Adrenal gland (tissue), 19 donors: Measurements from ENCODE around the gene KCNC2. TPM values are rescaled to one million over a fixed set of nuclear protein-coding genes. Genes with fewer than 3 reads are reported as not detected.

Experiments used
- DNase-seq, 7 donors: peaks; one replicate each; pipeline ENCODE4 v3.0.0-alpha.2; 2019 to 2020
- H3K27ac ChIP-seq, 5 donors: fragments of 200-600 bp; sonication (generic) in 4 of 5; 1 replicate in 3 of 5; 2 replicates in 2 of 5; pipeline versions ENCODE4 v1.5.1 to v1.8.0; 2016 to 2020; ENCODE audit warnings: mild to moderate bottlenecking in 1 of 5
- H3K27me3 ChIP-seq: fragments of 200-600 bp; 2 replicates; pipeline ENCODE4 v1.8.0; 2021
- H3K36me3 ChIP-seq, 2 donors: fragments of 200-600 bp; replicated peaks in 1 of 2; 1 replicate in 1 of 2; 2 replicates in 1 of 2; pipeline versions ENCODE4 v1.5.1 to v1.8.0; 2018 to 2022
- H3K4me1 ChIP-seq, 2 donors: fragments of 200-600 bp; replicated peaks in 1 of 2; 1 replicate in 1 of 2; 2 replicates in 1 of 2; pipeline versions ENCODE4 v1.5.1 to v1.8.0; 2018 to 2021
- H3K4me3 ChIP-seq, 4 donors: fragments of 200-600 bp; sonication (generic) in 3 of 4; one replicate each; pipeline ENCODE4 v1.5.1; 2016 to 2018
- H3K9me3 ChIP-seq, 3 donors: fragments of 200-600 bp; sonication (generic) in 1 of 3; replicated peaks in 1 of 3; 1 replicate in 2 of 3; 2 replicates in 1 of 3; pipeline versions ENCODE4 v1.5.1 to v1.8.0; 2016 to 2021
- CTCF ChIP-seq, 6 experiments: fragments of 450-650 bp in 4 of 6; fragments of 200-600 bp in 2 of 6; sonication (generic) in 1 of 6; IDR thresholded peaks; 1 replicate in 5 of 6; 2 replicates in 1 of 6; pipeline versions ENCODE4 v1.5.1 to v1.8.0; 2016 to 2021; ENCODE audit warnings: antibody characterized with exemption in 6 of 6, mild to moderate bottlenecking in 2 of 6, moderate library complexity in 1 of 6
- POLR2A ChIP-seq, 2 donors: fragments of 450-650 bp; IDR thresholded peaks; one replicate each; pipeline ENCODE4 v1.6.1; 2017; ENCODE audit warnings: antibody characterized with exemption in 2 of 2, mild to moderate bottlenecking in 2 of 2, moderate library complexity in 1 of 2
- WGBS, 4 donors: extraction: QIAGEN DNeasy Blood & Tissue Kit in 2 of 4; methylation state at CpG; one replicate each; pipeline versions ENCODE4 v1.1.5 to v1.1.7; 2013 to 2017; 5-methylcytosine and 5-hydroxymethylcytosine counted together
- intact Hi-C, 2 donors: fragments of 100-400 bp; cut with DNase I; formaldehyde crosslinking; loops; one replicate each; pipeline versions ENCODE4 v1.14.1 to v1.15.0; 2022 to 2023
- long read RNA-seq, 10 donors: library from polyadenylated mRNA in 3 of 10; unstranded in 2 of 10; stranded (forward) in 1 of 10; transcript quantifications; one replicate each; pipeline ENCODE4 v2.0.0 and lab custom pipeline, GENCODE V29; 2021 to 2026
- polyA plus RNA-seq, 3 donors: library from polyadenylated mRNA; stranded (reverse); fragments of 200-250 nt in 2 of 3; fragments of 350-450 nt in 1 of 3; fragmentation: Illumina TruSeq in 1 of 3; extraction: RNeasy Lipid Tissue Mini Kit (QIAGEN cat#74804) in 1 of 3; gene quantifications; one replicate each; pipeline ENCODE4 v1.2.3, GENCODE V29; 2013 to 2014
- total RNA-seq, 9 donors: library from RNA; depleted of rRNA in 4 of 9; stranded (reverse); fragments of >200 nt in 4 of 9; fragments of 120-200 nt in 1 of 9; fragmentation: NEBNext Ultra II Directional in 1 of 9; extraction: Animal tissue kit (Norgen Biotek cat#: 25700) in 1 of 9; gene quantifications; one replicate each; pipeline versions ENCODE4 v1.1.0 to v1.2.4, GENCODE V29; 2013 to 2023
- donor health status: healthy with polysubstance abuse.
- donor health status: Bipolar disorder and iron deficiency.
- donor health status: DM: yes; HTN: yes; CAD: no.
- donor health status: DM: no; HTN: no; CAD: no.
- donor health status: DM: no; HTN: no; CAD: no.
- donor health status: DM: yes; HTN: yes; CAD: no.

KCNC2 gene
- total RNA-seq (not detected), polyA plus RNA-seq (not detected)
- long read RNA-seq, donor 1, result 0 reads
- long read RNA-seq, donor 2, result 0 reads
- long read RNA-seq, donor 3, result 0 reads
- long read RNA-seq, donor 4, result 0 reads
- long read RNA-seq, donor 5, result 0 reads
- long read RNA-seq, donor 6, result 0 reads
- long read RNA-seq, donor 7, result 0 reads
- long read RNA-seq, donor 8, result 0 reads
- long read RNA-seq, donor 9, result 0 reads
- long read RNA-seq, donor 10, result 0 reads

- 41 to 51% (median 46%) methylated on average over 3 of the region's 3 CpGs for WGBS, 4 donors
- no peak for DNase-seq
- no peaks in the 10 kb centered on the region for H3K9me3 ChIP-seq
- H3K27me3 ChIP-seq, result peaks cover 33% of the 10 kb centered on the region
- no peaks in the 10 kb centered on the region for H3K4me1 ChIP-seq
- H3K27ac ChIP-seq, result no peak within 1 kb of the TSS
- intact Hi-C loops, result no loop called here
- no peak for TF ChIP-seq CTCF (IDR thresholded peaks at IDR 0.05)
- TF ChIP-seq POLR2A (IDR thresholded peaks at IDR 0.05), result no peak
- no peaks in the 10 kb centered on the region for H3K36me3 ChIP-seq
- H3K4me3 ChIP-seq, result peak within 1 kb of the TSS in 1 of 4 donors; percentile 3
Observed at GRCh38 chr12:75209812-75210138, at the start of gene KCNC2. KCNC2 (minus strand) TSS chr12:75209839.

GRCh38 chr12:75259143-75259542 lies 49.5 kb upstream of the KCNC2 start:
- intact Hi-C loops, result no loop called here
- DNase-seq, result no peak
- WGBS, 4 donors, result 51 to 64% (median 58%) methylated on average over 1 of the region's 1 CpG
- no peak overlapping the region for H3K4me3 ChIP-seq
- H3K27ac ChIP-seq, result no peak overlapping the region
- no peaks in the 10 kb centered on the region for H3K9me3 ChIP-seq
- H3K27me3 ChIP-seq, result no peaks in the 10 kb centered on the region
- H3K36me3 ChIP-seq, result no peaks in the 10 kb centered on the region
- H3K4me1 ChIP-seq, result no peaks in the 10 kb centered on the region
- TF ChIP-seq POLR2A (IDR thresholded peaks at IDR 0.05) (no peak), CTCF (IDR thresholded peaks at IDR 0.05) (no peak)

GRCh38 chr12:75257510-75257909 lies 47.9 kb upstream of the KCNC2 start:
- Histone ChIP-seq H3K4me3 (no peak overlapping the region), H3K9me3 (no peaks in the 10 kb centered on the region), H3K36me3 (no peaks in the 10 kb centered on the region), H3K4me1 (no peaks in the 10 kb centered on the region), H3K27me3 (no peaks in the 10 kb centered on the region), H3K27ac (no peak overlapping the region)
- DNase-seq, result no peak
- TF ChIP-seq POLR2A (IDR thresholded peaks at IDR 0.05) (no peak), CTCF (IDR thresholded peaks at IDR 0.05) (no peak)
- intact Hi-C loops, result no loop called here
- WGBS, 4 donors, result 31 to 44% (median 42%) methylated on average over 2 of the region's 2 CpGs

- intact Hi-C loops, result no loop called here
- no peaks in the 10 kb centered on the region for H3K4me1 ChIP-seq
Observed at GRCh38 chr12:75245108-75245507, 35.5 kb upstream of the KCNC2 start.

More at GRCh38 chr12:75245108-75245507, 35.5 kb upstream of the KCNC2 start:
- Histone ChIP-seq H3K4me3 (no peak overlapping the region), H3K36me3 (no peaks in the 10 kb centered on the region), H3K27ac (no peak overlapping the region), H3K9me3 (no peaks in the 10 kb centered on the region), H3K27me3 (no peaks in the 10 kb centered on the region)
- DNase-seq, result no peak
- TF ChIP-seq POLR2A (IDR thresholded peaks at IDR 0.05) (no peak), CTCF (IDR thresholded peaks at IDR 0.05) (no peak)
